ENCODE data around the gene APOBEC3F.

DNA sequence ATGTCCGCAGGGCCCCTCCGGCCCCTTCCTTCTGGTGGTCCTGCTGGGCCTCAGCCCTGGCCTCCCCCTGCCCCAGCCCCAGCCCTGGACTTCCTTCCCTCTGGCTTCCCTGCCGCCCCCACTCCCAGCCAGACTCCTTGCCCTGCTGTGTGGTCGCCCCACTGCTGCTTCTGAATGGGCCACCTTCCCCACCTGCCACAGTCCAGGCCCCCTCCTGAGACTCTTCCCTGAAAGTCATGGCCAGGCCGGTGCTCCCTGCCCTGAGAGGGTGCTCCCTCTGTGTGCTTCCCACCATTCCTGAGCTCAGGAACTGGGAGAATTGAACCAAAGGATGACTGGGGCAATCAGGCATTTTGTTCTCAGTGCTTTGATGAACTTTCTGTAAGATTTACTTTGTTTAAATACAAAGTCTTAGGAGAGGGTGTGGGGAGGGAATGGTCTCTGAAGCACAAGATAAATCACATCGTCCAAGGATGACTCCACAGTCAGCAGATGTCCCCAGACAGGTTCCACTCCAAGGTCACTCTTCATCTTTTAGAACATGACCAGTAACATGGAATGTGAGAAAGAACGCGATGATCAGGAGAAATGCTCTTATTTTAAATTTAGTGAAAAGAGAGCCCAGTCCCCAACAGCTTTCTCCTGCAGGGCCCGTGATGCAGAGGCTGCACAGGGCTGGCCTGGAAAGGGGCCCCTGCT, 19.0 kb upstream of the APOBEC3F start:
- TF ChIP-seq, protein P1, sequence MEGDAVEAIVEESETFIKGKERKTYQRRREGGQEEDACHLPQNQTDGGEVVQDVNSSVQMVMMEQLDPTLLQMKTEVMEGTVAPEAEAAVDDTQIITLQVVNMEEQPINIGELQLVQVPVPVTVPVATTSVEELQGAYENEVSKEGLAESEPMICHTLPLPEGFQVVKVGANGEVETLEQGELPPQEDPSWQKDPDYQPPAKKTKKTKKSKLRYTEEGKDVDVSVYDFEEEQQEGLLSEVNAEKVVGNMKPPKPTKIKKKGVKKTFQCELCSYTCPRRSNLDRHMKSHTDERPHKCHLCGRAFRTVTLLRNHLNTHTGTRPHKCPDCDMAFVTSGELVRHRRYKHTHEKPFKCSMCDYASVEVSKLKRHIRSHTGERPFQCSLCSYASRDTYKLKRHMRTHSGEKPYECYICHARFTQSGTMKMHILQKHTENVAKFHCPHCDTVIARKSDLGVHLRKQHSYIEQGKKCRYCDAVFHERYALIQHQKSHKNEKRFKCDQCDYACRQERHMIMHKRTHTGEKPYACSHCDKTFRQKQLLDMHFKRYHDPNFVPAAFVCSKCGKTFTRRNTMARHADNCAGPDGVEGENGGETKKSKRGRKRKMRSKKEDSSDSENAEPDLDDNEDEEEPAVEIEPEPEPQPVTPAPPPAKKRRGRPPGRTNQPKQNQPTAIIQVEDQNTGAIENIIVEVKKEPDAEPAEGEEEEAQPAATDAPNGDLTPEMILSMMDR (conservative IDR thresholded peaks at IDR 0.05) = no peak
- no peak for TF ChIP-seq ZFX (IDR thresholded peaks at IDR 0.05)

All from C4-2B (cell line).